ENCODE results near the gene RC3H1. TPM values are rescaled to one million over a fixed set of nuclear protein-coding genes. Genes with fewer than 3 reads are reported as not detected.

RC3H1 gene
- total and polyA plus RNA-seq, 9 of the 15 experiments (the other 6 are each of a cell fraction or from before 2014, with no cell fraction given), result 2.4 to 31.7 (median 12.4) TPM

DNA sequence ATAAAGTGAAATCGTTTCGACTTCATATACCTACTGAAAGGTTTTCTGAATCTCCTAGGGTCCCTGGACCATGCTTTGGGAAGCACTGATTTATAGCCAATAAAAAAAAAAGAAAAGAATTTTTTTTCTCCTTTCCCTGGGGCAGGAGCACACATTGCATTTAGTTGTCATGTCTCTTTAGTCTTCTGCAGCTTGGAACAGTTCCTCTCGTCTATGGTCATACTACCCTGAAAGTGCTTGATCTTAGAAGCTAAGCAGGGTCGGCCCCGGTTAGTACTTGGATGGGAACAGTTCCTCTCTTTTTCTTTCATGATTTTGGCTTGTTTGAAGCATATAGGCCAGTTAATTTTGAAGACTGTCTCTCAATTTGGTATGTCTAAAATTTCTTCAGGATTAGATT lies 101.3 kb downstream of the RC3H1 start (continued):
- TF ChIP-seq AFF1 (IDR thresholded peaks at IDR 0.05; ENCODE audit: low read depth in 1 of 2, partially characterized antibody in 2 of 2) (no peak), POLR2AphosphoS5 (IDR thresholded peaks at IDR 0.05; ENCODE audit: control insufficient read depth, insufficient read depth, low read depth, low read length) (no peak), SREBF1 (IDR thresholded peaks at IDR 0.05; ENCODE audit: borderline replicate concordance, low read depth, low read length) (no peak)
- TF ChIP-seq, protein P1, sequence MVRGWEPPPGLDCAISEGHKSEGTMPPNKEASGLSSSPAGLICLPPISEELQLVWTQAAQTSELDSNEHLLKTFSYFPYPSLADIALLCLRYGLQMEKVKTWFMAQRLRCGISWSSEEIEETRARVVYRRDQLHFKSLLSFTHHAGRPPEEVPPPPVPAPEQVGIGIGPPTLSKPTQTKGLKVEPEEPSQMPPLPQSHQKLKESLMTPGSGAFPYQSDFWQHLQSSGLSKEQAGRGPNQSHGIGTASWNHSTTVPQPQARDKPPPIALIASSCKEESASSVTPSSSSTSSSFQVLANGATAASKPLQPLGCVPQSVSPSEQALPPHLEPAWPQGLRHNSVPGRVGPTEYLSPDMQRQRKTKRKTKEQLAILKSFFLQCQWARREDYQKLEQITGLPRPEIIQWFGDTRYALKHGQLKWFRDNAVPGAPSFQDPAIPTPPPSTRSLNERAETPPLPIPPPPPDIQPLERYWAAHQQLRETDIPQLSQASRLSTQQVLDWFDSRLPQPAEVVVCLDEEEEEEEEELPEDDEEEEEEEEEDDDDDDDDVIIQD (CRISPR knock-in tag; IDR thresholded peaks at IDR 0.05), result no peak
- TF ChIP-seq, protein P2, sequence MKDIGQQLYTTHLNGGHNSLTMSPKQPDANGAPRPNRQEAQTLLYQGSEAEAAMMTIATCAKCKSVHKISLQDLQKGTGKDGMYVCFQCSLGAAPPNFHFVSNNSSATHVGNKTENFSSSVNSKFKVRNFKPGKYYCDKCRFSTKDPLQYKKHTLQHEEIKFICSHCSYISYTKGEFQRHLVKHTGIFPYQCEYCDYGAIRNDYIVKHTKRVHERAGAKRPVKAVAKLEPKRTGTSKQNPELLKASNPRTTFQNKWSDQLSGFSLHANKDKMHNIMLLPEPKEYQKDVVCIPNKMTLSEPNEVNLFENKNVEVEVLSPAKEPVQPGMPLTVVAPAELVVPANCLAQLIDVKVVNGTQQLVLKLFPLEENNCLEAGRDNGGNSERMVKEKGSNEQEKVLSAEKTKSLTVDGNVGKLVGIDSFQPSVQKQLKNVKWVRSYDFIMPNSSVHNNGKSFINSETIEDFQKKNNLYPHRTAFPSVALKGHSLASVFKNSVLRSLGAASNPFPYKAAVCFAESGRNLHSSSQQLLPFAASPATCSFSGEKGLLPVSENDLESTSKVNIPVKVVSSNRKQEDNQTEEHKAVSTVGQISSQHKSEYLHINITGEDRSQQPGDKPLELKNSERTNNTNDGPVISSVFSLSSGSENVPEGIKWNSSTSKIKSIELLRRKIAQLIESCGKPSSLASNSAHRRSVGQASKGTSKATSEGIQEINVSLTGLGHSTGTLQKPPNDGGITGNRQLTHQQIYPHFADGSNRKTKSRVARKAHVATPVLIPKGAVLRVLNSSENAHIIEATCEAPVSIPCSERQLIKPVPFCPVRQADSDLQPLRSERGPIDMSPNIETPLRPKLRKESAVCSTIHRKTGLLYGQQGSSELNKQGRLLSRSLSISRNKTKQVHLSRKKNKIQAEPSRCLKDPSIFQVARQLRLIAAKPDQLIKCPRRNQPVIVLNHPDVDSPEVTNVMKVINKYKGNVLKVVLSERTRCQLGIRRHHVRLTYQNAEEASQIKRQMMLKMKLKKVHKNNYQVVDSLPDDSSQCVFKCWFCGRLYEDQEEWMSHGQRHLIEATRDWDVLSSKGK (CRISPR knock-in tag; IDR thresholded peaks at IDR 0.05), result no peak

Measured in K562 (cell line).